Fibroblast of gingiva (primary cell): ENCODE results near the gene NR3C2.
"Not testable (repeated sequence)": the region's sequence is repeated elsewhere in the genome, so short reads cannot be mapped to it uniquely, and the experiment has no call there.

Experiments used
- DNase-seq: peaks from one replicate; pipeline ENCODE4 v3.0.0-alpha.2; 2011; ENCODE audit warnings: low read depth

NR3C2 gene

GRCh38 chr4:148109216-148109615 lies 333.0 kb downstream of the NR3C2 start:
- DNase-seq = no peak

GRCh38 chr4:148108766-148109165 lies 333.4 kb downstream of the NR3C2 start:
- DNase-seq = no peak

- DNase-seq = no peak
Observed at GRCh38 chr4:148103597-148104355, 338.4 kb downstream of the NR3C2 start.

GRCh38 chr4:148101790-148102189 lies 340.4 kb downstream of the NR3C2 start:
- no peak for DNase-seq

- no peak for DNase-seq
Observed at GRCh38 chr4:148101235-148101634, 341.0 kb downstream of the NR3C2 start.

- no peak for DNase-seq
Observed at GRCh38 chr4:148097801-148098200, 344.4 kb downstream of the NR3C2 start.

GRCh38 chr4:148095346-148095923 lies 346.8 kb downstream of the NR3C2 start:
- DNase-seq = no peak

GRCh38 chr4:148094149-148094548 lies 348.1 kb downstream of the NR3C2 start:
- DNase-seq = no peak

- DNase-seq = no peak
Observed at GRCh38 chr4:148093065-148093464, 349.1 kb downstream of the NR3C2 start.

- DNase-seq = no peak
Observed at GRCh38 chr4:148092316-148093014, 349.7 kb downstream of the NR3C2 start.

- no peak for DNase-seq
Observed at GRCh38 chr4:148091896-148092295, 350.3 kb downstream of the NR3C2 start.

GRCh38 chr4:148090503-148091476 lies 351.4 kb downstream of the NR3C2 start:
- DNase-seq = no peak

- no peak for DNase-seq
Observed at GRCh38 chr4:148090029-148090428, 352.2 kb downstream of the NR3C2 start.

- no peak for DNase-seq
Observed at GRCh38 chr4:148089624-148090023, 352.6 kb downstream of the NR3C2 start.

- not testable (repeated sequence) for DNase-seq
Observed at GRCh38 chr4:148083073-148083472, 359.1 kb downstream of the NR3C2 start.

- no peak for DNase-seq
Observed at GRCh38 chr4:148081745-148082144, 360.5 kb downstream of the NR3C2 start.

GRCh38 chr4:148081267-148081666 lies 360.9 kb downstream of the NR3C2 start:
- no peak for DNase-seq

GRCh38 chr4:148079961-148080360 lies 362.3 kb downstream of the NR3C2 start:
- DNase-seq = no peak

GRCh38 chr4:148078061-148078460 lies 364.2 kb downstream of the NR3C2 start:
- DNase-seq = no peak

GRCh38 chr4:148077581-148077980 lies 364.6 kb downstream of the NR3C2 start:
- no peak for DNase-seq

- no peak for DNase-seq
Observed at GRCh38 chr4:148076964-148077363, 365.2 kb downstream of the NR3C2 start.

- DNase-seq = no peak
Observed at GRCh38 chr4:148075438-148075837, 366.8 kb downstream of the NR3C2 start.
